Measurements from ENCODE around the gene FARP1.

The FARP1 gene

DNA sequence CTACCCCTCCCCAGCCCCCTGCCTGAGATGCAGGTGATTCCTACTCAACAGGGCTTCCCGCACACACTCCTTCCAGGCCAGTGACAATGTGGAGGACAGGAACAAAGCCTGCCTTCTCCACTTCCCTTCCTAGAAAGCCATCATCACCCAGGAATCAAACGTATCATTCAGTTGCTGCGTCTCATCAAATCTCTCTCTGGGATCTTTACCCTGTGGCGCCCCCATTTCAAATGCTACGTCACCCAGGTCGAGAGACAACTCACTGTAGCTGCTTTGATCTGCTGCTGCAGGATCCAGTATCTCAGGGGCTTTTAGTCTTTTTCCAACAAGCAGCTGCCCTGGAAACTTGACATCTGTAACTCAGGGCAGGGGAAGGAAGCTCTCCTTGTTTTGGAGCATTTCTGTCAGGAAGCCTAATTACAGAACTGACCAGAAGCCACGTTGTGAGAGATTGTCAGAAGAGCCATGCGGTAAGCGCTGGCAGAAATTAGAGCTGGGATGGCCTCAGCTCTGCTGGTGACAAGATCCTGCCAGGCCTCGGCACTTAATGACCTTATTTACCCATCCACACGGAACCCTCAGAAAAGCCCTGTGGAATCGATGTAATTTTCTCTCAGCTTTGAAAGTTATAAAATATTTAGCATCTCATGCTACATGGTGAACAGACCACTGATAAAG lies 293.5 kb downstream of the FARP1 start:
- Histone ChIP-seq H3K4me3 (ENCODE audit: low read length) (no peak overlapping the region), H3K36me3 (ENCODE audit: control insufficient read depth, low read depth, low read length) (peaks cover 11% of the 10 kb centered on the region), H3K4me1 (ENCODE audit: control insufficient read depth, low read depth, low read length) (no peaks in the 10 kb centered on the region), H3K9me3 (ENCODE audit: control insufficient read depth, low read depth, low read length) (no peaks in the 10 kb centered on the region), H3K9ac (ENCODE audit: low read length) (no peak overlapping the region), H3K27me3 (ENCODE audit: control insufficient read depth, insufficient read depth, low read length) (no peaks in the 10 kb centered on the region), H3K27ac (ENCODE audit: low read length) (no peak overlapping the region)

DNA sequence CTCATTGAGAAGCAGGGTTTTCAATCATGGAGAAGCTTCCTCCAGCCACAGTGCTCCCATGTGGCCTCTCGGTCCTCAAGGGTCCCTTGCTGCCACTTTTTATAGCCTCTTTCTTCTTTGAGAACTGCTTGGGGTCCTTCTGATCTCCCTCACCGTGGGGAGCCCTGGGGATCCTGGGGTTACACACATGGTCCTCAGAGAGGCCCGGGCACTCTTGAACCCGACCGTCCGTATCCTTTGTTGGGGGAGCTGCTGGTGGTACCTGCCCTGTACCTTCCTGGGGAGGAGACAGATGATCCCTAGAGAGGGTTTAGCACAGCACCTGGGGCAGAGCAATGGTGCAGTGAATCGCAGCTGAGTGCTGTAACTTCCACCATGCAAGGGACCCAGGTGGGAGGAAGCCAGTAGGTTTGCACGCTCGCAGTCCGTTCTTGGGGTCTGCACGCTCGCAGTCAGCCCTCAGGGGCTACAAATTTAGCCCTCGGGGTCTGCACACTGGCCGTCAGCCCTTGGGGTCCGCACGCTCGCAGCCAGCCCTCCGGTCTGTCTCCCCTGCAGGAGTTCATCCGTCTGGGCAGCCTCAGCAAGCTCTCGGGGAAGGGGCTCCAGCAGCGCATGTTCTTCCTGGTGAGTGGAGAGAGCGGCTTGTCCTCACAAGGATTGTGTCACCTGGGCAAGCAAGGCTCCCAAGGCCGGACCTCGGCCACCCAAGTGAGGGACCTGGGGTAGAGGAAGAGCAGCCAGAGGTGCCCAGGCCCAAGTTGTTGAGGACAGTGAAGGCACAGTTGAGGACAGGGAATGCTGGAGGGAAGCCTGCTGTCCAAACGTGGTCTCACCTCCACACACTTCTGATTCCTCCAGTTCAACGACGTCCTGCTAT lies 295.6 kb downstream of the FARP1 start:
- Histone ChIP-seq H3K4me1 (ENCODE audit: control insufficient read depth, low read depth, low read length) (no peaks in the 10 kb centered on the region), H3K9ac (ENCODE audit: low read length) (no peak overlapping the region), H3K27ac (ENCODE audit: low read length) (no peak overlapping the region), H3K4me3 (ENCODE audit: low read length) (no peak overlapping the region), H3K36me3 (ENCODE audit: control insufficient read depth, low read depth, low read length) (peaks cover 11% of the 10 kb centered on the region), H3K9me3 (ENCODE audit: control insufficient read depth, low read depth, low read length) (no peaks in the 10 kb centered on the region), H3K27me3 (ENCODE audit: control insufficient read depth, insufficient read depth, low read length) (no peaks in the 10 kb centered on the region)

DNA sequence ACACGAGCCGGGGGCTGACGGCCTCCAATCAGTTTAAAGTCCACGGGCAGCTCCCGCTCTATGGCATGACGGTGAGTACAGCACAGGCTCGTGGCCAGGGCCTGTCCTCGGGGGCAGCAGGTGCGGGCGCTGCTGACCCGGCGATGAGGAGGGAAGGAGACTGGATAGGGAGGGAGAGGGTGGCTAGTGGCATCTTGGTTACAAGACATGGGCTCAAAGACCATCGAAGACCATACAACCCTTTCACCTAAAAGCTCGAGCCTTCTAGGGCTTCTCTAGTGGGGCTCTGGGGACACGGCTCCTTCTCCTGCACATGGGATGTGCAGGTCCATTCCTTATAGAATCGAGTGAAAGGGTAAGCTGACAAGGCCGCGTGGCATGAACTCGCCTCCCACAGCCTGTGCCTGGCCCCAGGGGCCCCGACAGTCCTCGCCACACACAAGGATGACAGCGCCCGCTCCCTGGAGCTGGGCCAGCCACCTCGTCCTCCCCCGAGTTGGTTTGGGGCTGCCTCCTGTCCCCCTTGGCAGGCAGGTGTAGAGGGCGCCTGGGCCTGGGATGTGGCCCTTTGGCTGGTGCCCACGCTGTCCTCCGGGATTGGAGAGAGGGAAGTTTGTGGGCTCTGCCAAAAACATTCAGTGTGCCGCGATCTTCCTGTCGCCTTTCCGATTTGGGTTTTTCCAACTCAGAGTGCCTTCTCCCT lies 296.4 kb downstream of the FARP1 start:
- Histone ChIP-seq H3K27me3 (ENCODE audit: control insufficient read depth, insufficient read depth, low read length) (no peaks in the 10 kb centered on the region), H3K9ac (ENCODE audit: low read length) (no peak overlapping the region), H3K27ac (ENCODE audit: low read length) (no peak overlapping the region), H3K36me3 (ENCODE audit: control insufficient read depth, low read depth, low read length) (peaks cover 11% of the 10 kb centered on the region), H3K4me1 (ENCODE audit: control insufficient read depth, low read depth, low read length) (no peaks in the 10 kb centered on the region), H3K4me3 (ENCODE audit: low read length) (no peak overlapping the region), H3K9me3 (ENCODE audit: control insufficient read depth, low read depth, low read length) (no peaks in the 10 kb centered on the region)

DNA sequence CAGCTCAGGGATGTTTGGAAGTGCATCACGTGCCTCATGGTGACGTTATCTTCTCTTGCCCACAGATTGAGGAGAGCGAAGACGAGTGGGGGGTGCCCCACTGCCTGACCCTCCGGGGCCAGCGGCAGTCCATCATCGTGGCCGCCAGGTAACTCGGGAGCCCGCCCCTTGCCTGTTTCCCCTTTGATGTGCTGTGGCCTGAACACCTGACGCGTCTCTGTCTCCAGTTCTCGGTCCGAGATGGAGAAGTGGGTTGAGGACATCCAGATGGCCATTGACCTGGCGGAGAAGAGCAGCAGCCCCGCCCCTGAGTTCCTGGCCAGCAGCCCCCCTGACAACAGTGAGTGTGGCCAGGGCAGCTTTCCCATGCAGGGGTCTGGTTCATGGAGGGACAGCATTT lies 297.0 kb downstream of the FARP1 start:
- Histone ChIP-seq H3K4me1 (ENCODE audit: control insufficient read depth, low read depth, low read length) (no peaks in the 10 kb centered on the region), H3K27ac (ENCODE audit: low read length) (no peak overlapping the region), H3K36me3 (ENCODE audit: control insufficient read depth, low read depth, low read length) (peaks cover 11% of the 10 kb centered on the region), H3K27me3 (ENCODE audit: control insufficient read depth, insufficient read depth, low read length) (no peaks in the 10 kb centered on the region), H3K4me3 (ENCODE audit: low read length) (no peak overlapping the region), H3K9me3 (ENCODE audit: control insufficient read depth, low read depth, low read length) (no peaks in the 10 kb centered on the region), H3K9ac (ENCODE audit: low read length) (no peak overlapping the region)

DNA sequence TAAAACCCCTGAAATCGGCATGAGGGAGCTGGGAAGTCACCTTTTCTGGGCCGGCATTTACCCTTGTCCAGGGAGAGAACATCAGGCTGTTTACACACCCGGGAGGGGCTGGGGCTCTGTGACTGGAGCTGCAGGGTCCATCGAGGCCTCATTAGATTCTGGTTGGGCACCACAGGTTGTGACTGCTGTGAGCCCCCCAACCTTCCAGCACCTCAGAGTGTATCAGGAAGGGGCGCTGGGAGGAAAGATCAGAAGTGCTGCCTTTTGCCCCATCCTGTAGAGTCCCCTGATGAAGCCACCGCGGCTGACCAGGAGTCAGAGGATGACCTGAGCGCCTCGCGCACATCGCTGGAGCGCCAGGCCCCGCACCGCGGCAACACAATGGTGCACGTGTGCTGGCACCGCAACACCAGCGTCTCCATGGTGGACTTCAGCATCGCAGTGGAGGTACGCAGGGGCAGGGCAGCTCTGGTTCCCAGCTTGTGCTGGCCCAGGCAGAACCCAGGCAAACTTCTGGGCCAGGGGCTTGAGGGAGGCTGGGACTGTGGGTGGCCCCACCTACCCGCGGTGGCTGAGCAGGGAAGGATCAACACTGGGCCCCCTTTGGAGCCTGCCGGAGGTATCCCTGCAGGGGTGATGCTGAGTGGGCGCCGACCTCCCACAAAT lies 297.6 kb downstream of the FARP1 start:
- Histone ChIP-seq H3K36me3 (ENCODE audit: control insufficient read depth, low read depth, low read length) (peaks cover 11% of the 10 kb centered on the region), H3K4me3 (ENCODE audit: low read length) (no peak overlapping the region), H3K4me1 (ENCODE audit: control insufficient read depth, low read depth, low read length) (peaks cover 1% of the 10 kb centered on the region), H3K27me3 (ENCODE audit: control insufficient read depth, insufficient read depth, low read length) (no peaks in the 10 kb centered on the region), H3K9me3 (ENCODE audit: control insufficient read depth, low read depth, low read length) (no peaks in the 10 kb centered on the region), H3K27ac (ENCODE audit: low read length) (no peak overlapping the region), H3K9ac (ENCODE audit: low read length) (no peak overlapping the region)

DNA sequence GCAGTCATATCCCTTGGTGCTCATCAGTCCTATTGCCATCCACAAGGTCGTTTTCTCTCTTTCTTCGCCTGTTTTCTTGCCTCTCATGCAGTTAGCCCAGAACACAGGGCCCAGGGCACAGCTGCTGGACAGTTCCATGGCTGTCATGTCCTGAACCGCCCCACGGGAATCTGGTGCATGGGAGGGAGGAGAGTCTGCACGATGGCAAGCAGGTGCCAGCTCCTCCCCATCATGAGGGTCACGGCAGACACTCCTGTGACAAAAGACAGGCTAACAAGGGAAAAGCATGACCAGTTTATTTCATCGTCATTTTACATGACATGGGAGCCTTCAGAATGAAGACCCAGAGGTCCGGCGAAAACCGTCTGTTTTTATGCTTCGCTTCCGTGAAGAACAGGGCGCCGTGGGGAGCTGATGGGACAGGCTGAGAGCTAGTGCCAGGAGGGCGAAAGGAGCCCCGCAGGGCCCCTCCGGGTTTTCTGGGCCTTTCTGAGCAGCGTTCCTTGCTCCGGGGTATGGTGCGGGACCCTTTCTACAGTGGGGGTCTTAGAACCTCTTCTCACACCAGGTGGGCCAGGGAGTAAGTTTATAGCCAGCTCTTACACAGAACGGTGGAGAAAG lies 298.3 kb downstream of the FARP1 start:
- Histone ChIP-seq H3K27ac (ENCODE audit: low read length) (no peak overlapping the region), H3K4me3 (ENCODE audit: low read length) (no peak overlapping the region), H3K27me3 (ENCODE audit: control insufficient read depth, insufficient read depth, low read length) (no peaks in the 10 kb centered on the region), H3K9me3 (ENCODE audit: control insufficient read depth, low read depth, low read length) (no peaks in the 10 kb centered on the region), H3K36me3 (ENCODE audit: control insufficient read depth, low read depth, low read length) (peaks cover 11% of the 10 kb centered on the region), H3K4me1 (ENCODE audit: control insufficient read depth, low read depth, low read length) (peaks cover 5% of the 10 kb centered on the region), H3K9ac (ENCODE audit: low read length) (no peak overlapping the region)

DNA sequence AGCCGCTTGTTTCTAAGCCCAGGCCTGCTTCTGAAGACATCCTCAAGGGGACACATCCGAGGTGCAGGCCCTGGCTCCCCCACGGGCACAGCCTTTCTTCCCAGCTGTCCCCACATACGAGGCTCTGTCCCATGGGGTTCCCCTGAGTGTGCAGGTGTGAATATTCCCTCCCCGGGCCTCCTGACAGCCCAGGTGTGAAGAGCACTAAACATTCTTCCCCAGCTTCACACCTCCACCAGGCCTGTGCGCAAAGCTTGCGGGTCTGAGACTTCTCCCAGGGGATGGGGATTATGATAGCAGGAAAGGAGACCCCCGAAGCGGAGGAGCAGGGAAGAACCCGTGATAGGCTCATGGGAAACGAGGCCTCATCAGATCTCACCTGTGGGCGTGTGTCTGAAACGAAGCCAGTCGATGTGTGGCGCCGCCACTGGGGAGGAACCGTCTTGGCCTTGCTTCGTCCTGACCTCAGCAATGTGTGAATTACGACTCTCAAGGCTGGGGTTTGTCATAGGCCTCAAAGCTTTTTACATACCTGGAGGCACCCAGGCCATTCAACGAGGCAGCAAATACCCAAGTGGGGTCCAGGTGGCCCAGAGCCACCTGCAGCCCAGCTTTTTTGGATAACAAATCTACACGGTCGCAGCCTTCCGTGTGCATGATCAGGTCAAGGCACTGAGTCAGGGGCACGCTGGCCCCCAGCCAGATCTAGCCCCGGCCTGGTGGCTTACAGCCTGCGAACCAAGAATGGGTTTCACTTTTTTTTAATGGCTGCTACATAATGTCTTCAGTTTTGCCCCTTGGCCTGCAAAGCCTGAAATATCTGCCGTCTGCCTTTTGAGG lies 299.7 kb downstream of the FARP1 start:
- Histone ChIP-seq H3K9me3 (ENCODE audit: control insufficient read depth, low read depth, low read length) (no peaks in the 10 kb centered on the region), H3K4me3 (ENCODE audit: low read length) (no peak overlapping the region), H3K27ac (ENCODE audit: low read length) (no peak overlapping the region), H3K4me1 (ENCODE audit: control insufficient read depth, low read depth, low read length) (peaks cover 5% of the 10 kb centered on the region), H3K36me3 (ENCODE audit: control insufficient read depth, low read depth, low read length) (peaks cover 19% of the 10 kb centered on the region), H3K9ac (ENCODE audit: low read length) (no peak overlapping the region), H3K27me3 (ENCODE audit: control insufficient read depth, insufficient read depth, low read length) (no peaks in the 10 kb centered on the region)

DNA sequence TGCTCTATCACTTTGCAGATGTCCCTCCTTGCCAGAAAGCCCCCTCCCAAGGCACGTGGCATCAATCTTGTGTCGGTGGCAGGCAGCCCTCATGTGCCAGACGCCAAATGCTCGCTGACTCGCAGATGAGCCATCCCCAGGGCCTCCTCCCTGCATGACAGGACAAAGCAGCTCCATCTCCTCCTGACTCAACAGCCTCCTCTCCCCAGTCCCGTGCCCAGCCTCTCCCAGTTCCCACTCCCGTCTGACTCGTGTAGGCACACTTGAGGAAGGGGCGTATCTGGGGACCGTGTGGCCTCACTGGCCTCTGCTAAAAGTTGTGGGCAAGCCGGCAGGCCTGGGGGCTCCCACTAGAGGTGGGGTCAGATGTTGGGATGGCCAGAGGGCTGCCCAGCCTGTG lies 300.4 kb downstream of the FARP1 start:
- no peak overlapping the region for H3K9ac ChIP-seq (ENCODE audit: low read length)
- no peaks in the 10 kb centered on the region for H3K9me3 ChIP-seq (ENCODE audit: control insufficient read depth, low read depth, low read length)
- peaks cover 5% of the 10 kb centered on the region for H3K4me1 ChIP-seq (ENCODE audit: control insufficient read depth, low read depth, low read length)
- H3K36me3 ChIP-seq (ENCODE audit: control insufficient read depth, low read depth, low read length) = peaks cover 24% of the 10 kb centered on the region
- H3K4me3 ChIP-seq (ENCODE audit: low read length) = no peak overlapping the region
- H3K27ac ChIP-seq (ENCODE audit: low read length) = no peak overlapping the region
- no peaks in the 10 kb centered on the region for H3K27me3 ChIP-seq (ENCODE audit: control insufficient read depth, insufficient read depth, low read length)

DNA sequence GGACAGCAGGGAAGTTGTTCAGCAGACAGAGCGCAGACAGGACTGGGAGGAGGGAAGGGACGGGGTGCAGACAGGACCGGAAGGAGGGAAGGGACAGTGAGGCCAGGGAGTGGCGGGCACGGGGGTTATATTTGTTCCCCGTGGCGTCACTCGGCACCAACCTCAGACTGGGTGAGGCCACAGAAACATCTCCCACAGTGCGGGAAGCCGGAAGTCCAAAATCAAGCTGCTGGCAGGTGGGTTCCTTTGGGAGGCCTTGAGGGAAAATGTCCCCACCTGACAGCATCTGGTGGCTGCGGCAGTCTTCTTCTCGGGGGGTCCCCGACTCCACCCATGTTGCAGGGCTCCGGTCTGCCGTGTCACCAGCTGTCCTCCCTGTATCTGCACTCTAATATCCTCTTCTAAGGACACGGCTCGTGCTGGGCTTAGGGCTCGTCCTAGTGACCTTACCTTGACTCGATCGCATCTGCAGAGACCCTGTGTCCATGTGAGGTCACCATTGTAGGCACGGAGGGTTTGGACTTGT lies 301.0 kb downstream of the FARP1 start:
- Histone ChIP-seq H3K4me1 (ENCODE audit: control insufficient read depth, low read depth, low read length) (peaks cover 5% of the 10 kb centered on the region), H3K27me3 (ENCODE audit: control insufficient read depth, insufficient read depth, low read length) (no peaks in the 10 kb centered on the region), H3K27ac (ENCODE audit: low read length) (no peak overlapping the region), H3K9ac (ENCODE audit: low read length) (no peak overlapping the region), H3K36me3 (ENCODE audit: control insufficient read depth, low read depth, low read length) (peaks cover 25% of the 10 kb centered on the region), H3K9me3 (ENCODE audit: control insufficient read depth, low read depth, low read length) (no peaks in the 10 kb centered on the region), H3K4me3 (ENCODE audit: low read length) (no peak overlapping the region)

DNA sequence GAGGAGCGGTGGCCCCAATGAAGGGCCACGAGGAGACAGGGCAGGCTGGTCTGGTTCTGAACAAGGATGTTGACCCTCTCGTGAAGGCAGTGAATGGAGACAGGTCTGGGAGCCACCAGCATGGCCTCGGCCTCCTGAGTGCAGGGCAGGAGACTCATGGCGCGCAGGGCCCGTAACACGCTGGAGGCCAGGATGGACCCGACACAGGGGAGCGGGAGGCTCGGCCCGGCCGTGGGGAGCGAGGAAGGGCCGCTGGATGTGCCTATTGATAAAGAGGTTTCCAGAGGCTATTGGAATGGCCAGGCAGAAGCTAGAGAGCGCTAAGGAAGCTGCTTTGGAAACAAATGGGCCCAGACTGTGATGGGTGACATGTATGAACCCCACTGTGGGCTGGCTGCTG lies 301.5 kb downstream of the FARP1 start:
- no peak overlapping the region for H3K27ac ChIP-seq (ENCODE audit: low read length)
- no peaks in the 10 kb centered on the region for H3K9me3 ChIP-seq (ENCODE audit: control insufficient read depth, low read depth, low read length)
- no peaks in the 10 kb centered on the region for H3K27me3 ChIP-seq (ENCODE audit: control insufficient read depth, insufficient read depth, low read length)
- no peak overlapping the region for H3K4me3 ChIP-seq (ENCODE audit: low read length)
- peaks cover 5% of the 10 kb centered on the region for H3K4me1 ChIP-seq (ENCODE audit: control insufficient read depth, low read depth, low read length)
- no peak overlapping the region for H3K9ac ChIP-seq (ENCODE audit: low read length)
- peaks cover 25% of the 10 kb centered on the region for H3K36me3 ChIP-seq (ENCODE audit: control insufficient read depth, low read depth, low read length)
